HCT116 (cell line): Measurements from ENCODE around the gene DKK2. TPM values are rescaled to one million over a fixed set of nuclear protein-coding genes. Genes with fewer than 3 reads are reported as not detected.

Source experiments
- ATAC-seq: fragments of 200-7000 bp; cut with Tn5 transposase; 2 replicates; pipeline ENCODE4 v1.9.1; 2020; ENCODE audit warnings: mild to moderate bottlenecking, moderate library complexity
- BruUV-seq: library from RNA; stranded (reverse); fragments of 400-500 nt; replicated peaks from 2 replicates; lab custom pipeline; 2021; lab: Mats Ljungman, UMichigan
- CTCF ChIA-PET: fragments of 300-600 bp; sonication (Branson Sonifier 250); formaldehyde crosslinking; loops from one replicate; lab custom pipeline; 2021; ENCODE audit warnings: antibody characterized with exemption; lab: Charles Lee
- POLR2A ChIA-PET: fragments of 300-600, 350-600 bp; sonication (Branson Sonifier 250); formaldehyde crosslinking; loops from one replicate; lab custom pipeline; 2021; ENCODE audit warnings: antibody characterized with exemption; lab: Charles Lee
- RAD21 ChIA-PET, 2 experiments: fragments of 300-600 bp; sonication (Branson Sonifier 250); formaldehyde crosslinking; loops; one replicate each; lab custom pipeline; 2023; ENCODE audit warnings: low total read pairs in 2 of 2; ENCODE audit not compliant: uncharacterized antibody in 2 of 2, unreplicated experiment in 2 of 2, low non-redundant PET in 1 of 2; lab: Charles Lee
- DNase-seq: peaks from one replicate; pipeline ENCODE4 v3.0.0-alpha.2; 2010; ENCODE audit warnings: low read depth, low spot score
- H2AFZ ChIP-seq: fragments of 200-600 bp; shearing (Covaris generic), sonication (generic); 2 replicates; pipeline ENCODE4 v1.6.1; 2017; ENCODE audit warnings: low read depth, mixed run types, mixed read lengths, antibody characterized with exemption, low read length; ENCODE audit not compliant: poor library complexity, severe bottlenecking
- H3K27ac ChIP-seq: 2 replicates; pipeline ENCODE4 v1.5.1; 2012; ENCODE audit warnings: low read depth, low read length
- H3K27me3 ChIP-seq: fragments of 200-600 bp; sonication (generic); 2 replicates; pipeline ENCODE4 v1.6.1; 2016; ENCODE audit warnings: mixed run types, low read length, mixed read lengths; ENCODE audit not compliant: insufficient read depth
- H3K36me3 ChIP-seq, 2 experiments: fragments of 200-500 bp in 1 of 2; fragments of 200-600 bp in 1 of 2; sonication (Bioruptor generic) in 1 of 2; sonication (generic) in 1 of 2; 2 replicates each; pipeline versions ENCODE4 v1.5.1 to v1.6.1; 2014 to 2016; ENCODE audit warnings: low read length in 2 of 2, inconsistent platforms in 1 of 2, mixed read lengths in 1 of 2, mixed run types in 1 of 2; ENCODE audit not compliant: insufficient read depth in 2 of 2, control insufficient read depth in 1 of 2
- H3K4me1 ChIP-seq, 2 experiments: fragments of 200-600 bp in 1 of 2; sonication (generic) in 1 of 2; 2 replicates each; pipeline versions ENCODE4 v1.5.1 to v1.6.1; 2012 to 2017; ENCODE audit warnings: low read length in 2 of 2, inconsistent platforms in 1 of 2, mild to moderate bottlenecking in 1 of 2, mixed read lengths in 1 of 2, mixed run types in 1 of 2, moderate library complexity in 1 of 2; ENCODE audit not compliant: insufficient read depth in 2 of 2, control insufficient read depth in 1 of 2
- H3K4me2 ChIP-seq: fragments of 200-600 bp; sonication (generic); 2 replicates; pipeline ENCODE4 v1.6.1; 2017; ENCODE audit warnings: mixed run types, low read length, mixed read lengths
- H3K4me3 ChIP-seq, 2 experiments: fragments of 200-600 bp in 1 of 2; sonication (generic) in 1 of 2; replicated peaks in 1 of 2; 2 replicates each; pipeline ENCODE4 v1.5.1; 2011 to 2016; ENCODE audit warnings: low read length in 2 of 2, control low read depth in 1 of 2, low read depth in 1 of 2, mild to moderate bottlenecking in 1 of 2, mixed read lengths in 1 of 2, mixed run types in 1 of 2
- H3K79me2 ChIP-seq: fragments of 200-600 bp; sonication (generic); 2 replicates; pipeline ENCODE4 v1.6.1; 2017; ENCODE audit warnings: mild to moderate bottlenecking, mixed run types, low read length, moderate library complexity, mixed read lengths; ENCODE audit not compliant: insufficient read depth
- H3K9ac ChIP-seq: fragments of 200-600 bp; sonication (generic); 2 replicates; pipeline ENCODE4 v1.6.1; 2016; ENCODE audit warnings: low read length, mixed read lengths
- H3K9me2 ChIP-seq: fragments of 200-600 bp; sonication (generic), shearing (Covaris generic); 2 replicates; pipeline ENCODE4 v1.6.1; 2017; ENCODE audit warnings: mixed run types, mild to moderate bottlenecking, moderate library complexity; ENCODE audit not compliant: insufficient read depth
- H3K9me3 ChIP-seq, 2 experiments: fragments of 200-500 bp in 1 of 2; fragments of 200-600 bp in 1 of 2; sonication (Bioruptor generic) in 1 of 2; sonication (generic) in 1 of 2; 2 replicates each; pipeline ENCODE4 v1.6.1; 2014 to 2017; ENCODE audit warnings: low read length in 2 of 2, mixed read lengths in 2 of 2, inconsistent platforms in 1 of 2, low read depth in 1 of 2, mild to moderate bottlenecking in 1 of 2, mixed run types in 1 of 2, moderate library complexity in 1 of 2; ENCODE audit not compliant: control insufficient read depth in 1 of 2, insufficient read depth in 1 of 2
- H4K20me1 ChIP-seq: fragments of 200-600 bp; sonication (generic), shearing (Covaris generic); 2 replicates; pipeline ENCODE4 v1.6.1; 2017; ENCODE audit warnings: mixed run types, mild to moderate bottlenecking, moderate library complexity; ENCODE audit not compliant: insufficient read depth
- CBX3 ChIP-seq: IDR thresholded peaks from 2 replicates; pipeline ENCODE4 v1.6.1; 2012; ENCODE audit warnings: low read depth
- CEBPB ChIP-seq: IDR thresholded peaks from 2 replicates; pipeline ENCODE4 v1.6.1; 2012; ENCODE audit warnings: low read depth
- ELF1 ChIP-seq: IDR thresholded peaks from 2 replicates; pipeline ENCODE4 v1.6.1; 2012; ENCODE audit warnings: low read depth, borderline replicate concordance
- EZH2 ChIP-seq: fragments of 200-600 bp; sonication (generic); IDR thresholded peaks from 2 replicates; pipeline ENCODE4 v1.6.1; 2017; ENCODE audit warnings: antibody characterized with exemption, mixed run types
- EZH2phosphoT487 ChIP-seq: fragments of 200-600 bp; IDR thresholded peaks from 2 replicates; pipeline ENCODE4 v1.6.1; 2018; ENCODE audit warnings: antibody characterized with exemption, borderline replicate concordance
- FOSL1 ChIP-seq: IDR thresholded peaks from 2 replicates; pipeline ENCODE4 v1.6.1; 2012; ENCODE audit warnings: low read depth
- JUND ChIP-seq: IDR thresholded peaks from 2 replicates; pipeline ENCODE4 v1.6.1; 2012
- POLR2A ChIP-seq: IDR thresholded peaks from 2 replicates; pipeline ENCODE4 v1.7.0; 2011; ENCODE audit warnings: borderline replicate concordance; ENCODE audit not compliant: insufficient read depth, insufficient read length; ENCODE audit errors: extremely low read depth
- POLR2AphosphoS5 ChIP-seq: IDR thresholded peaks from 2 replicates; pipeline ENCODE4 v1.6.1; 2011; ENCODE audit warnings: mild to moderate bottlenecking, low read depth, low read length, moderate library complexity
- RAD21 ChIP-seq: IDR thresholded peaks from 2 replicates; pipeline ENCODE4 v1.6.1; 2012; ENCODE audit warnings: low read depth, mild to moderate bottlenecking
- SIN3A ChIP-seq: IDR thresholded peaks from 2 replicates; pipeline ENCODE4 v1.6.1; 2012; ENCODE audit warnings: low read depth
- SP1 ChIP-seq: IDR thresholded peaks from 2 replicates; pipeline ENCODE4 v1.6.1; 2012; ENCODE audit warnings: low read depth
- TCF7L2 ChIP-seq: IDR thresholded peaks from 2 replicates; pipeline ENCODE4 v1.7.0; 2011; ENCODE audit warnings: borderline replicate concordance, inconsistent platforms; ENCODE audit not compliant: insufficient read depth, insufficient read length; ENCODE audit errors: extremely low read depth
- YY1 ChIP-seq: IDR thresholded peaks from 2 replicates; pipeline ENCODE4 v1.6.1; 2011; ENCODE audit warnings: low read length, low read depth, moderate library complexity, mild to moderate bottlenecking; ENCODE audit not compliant: insufficient replicate concordance; ENCODE audit errors: extremely low read depth
- ZFX ChIP-seq: fragments of 450-650 bp; IDR thresholded peaks from 2 replicates; pipeline ENCODE4 v1.6.1; 2017
- ZNF274 ChIP-seq: fragments of 200-500 bp; sonication (Bioruptor generic); IDR thresholded peaks from 2 replicates; pipeline ENCODE4 v1.6.1; 2014; ENCODE audit warnings: mild to moderate bottlenecking, low read depth, low read length, inconsistent platforms
- intact Hi-C: fragments of 100-400 bp; cut with micrococcal nuclease; formaldehyde crosslinking; loops from 2 replicates; pipeline ENCODE4 v1.10.0; 2022
- total RNA-seq: library from RNA; stranded (reverse); gene quantifications from one replicate; pipeline ENCODE4 v1.2.1, GENCODE V29; 2021; ENCODE audit not compliant: unreplicated experiment
- TF ChIP-seq, protein P1 (sequence below): IDR thresholded peaks from 2 replicates; pipeline ENCODE4 v1.6.1; 2012
- TF ChIP-seq, protein P2 (sequence below), 3 experiments: fragments of 200-600 bp in 1 of 3; sonication (generic) in 1 of 3; IDR thresholded peaks in 2 of 3; conservative IDR thresholded peaks in 1 of 3; 2 replicates each; pipeline ENCODE4 v1.5.1; 2012 to 2017; ENCODE audit warnings: low read depth in 2 of 3, low read length in 2 of 3, antibody characterized with exemption in 1 of 3, borderline replicate concordance in 1 of 3, control low read depth in 1 of 3, mild to moderate bottlenecking in 1 of 3, mixed read lengths in 1 of 3, mixed run types in 1 of 3, moderate library complexity in 1 of 3; ENCODE audit not compliant: insufficient read depth in 1 of 3
- TF ChIP-seq, protein P3 (sequence below): IDR thresholded peaks from 2 replicates; pipeline ENCODE4 v1.6.1; 2012; ENCODE audit warnings: low read depth

Gene DKK2
- total RNA-seq, 1 experiment from 2014 or later = not detected

DNA sequence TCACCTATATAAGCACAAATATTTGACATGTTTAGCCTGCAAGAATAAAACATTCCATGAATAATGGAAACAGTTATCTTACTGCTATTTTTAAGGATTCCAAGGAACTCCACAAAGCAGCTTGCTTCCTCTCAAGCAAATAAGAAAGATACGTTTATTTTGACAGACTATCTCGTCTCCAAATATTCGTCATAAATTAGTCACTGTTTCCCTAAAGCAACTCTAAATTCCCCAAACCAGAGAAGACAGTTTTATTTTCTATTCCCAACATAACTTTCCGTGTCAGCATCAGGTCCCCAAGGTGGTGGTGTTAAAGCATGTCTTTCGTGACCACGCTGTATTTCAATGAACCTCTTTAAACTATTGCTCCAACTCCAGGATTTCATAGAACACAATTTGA, 24.3 kb upstream of the DKK2 start:
- intact Hi-C loops = no loop called here

More for the DNA sequence above, 24.3 kb upstream of the DKK2 start:
- Histone ChIP-seq H3K27ac (no peak overlapping the region), H3K9me2 (no peaks in the 10 kb centered on the region), H2AFZ (no peak overlapping the region), H3K4me3 (no peak overlapping the region), H3K4me1 (no peaks in the 10 kb centered on the region), H3K27me3 (no peaks in the 10 kb centered on the region), H4K20me1 (no peaks in the 10 kb centered on the region), H3K36me3 (no peaks in the 10 kb centered on the region), H3K9me3 (no peaks in the 10 kb centered on the region), H3K4me2 (no peak overlapping the region), H3K79me2 (no peaks in the 10 kb centered on the region), H3K9ac (no peak overlapping the region)
- ATAC-seq = no peak
- no peak for TF ChIP-seq SIN3A
- no peak for TF ChIP-seq ELF1
- TF ChIP-seq CEBPB = no peak
- TF ChIP-seq, protein P1, sequence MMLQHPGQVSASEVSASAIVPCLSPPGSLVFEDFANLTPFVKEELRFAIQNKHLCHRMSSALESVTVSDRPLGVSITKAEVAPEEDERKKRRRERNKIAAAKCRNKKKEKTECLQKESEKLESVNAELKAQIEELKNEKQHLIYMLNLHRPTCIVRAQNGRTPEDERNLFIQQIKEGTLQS = no peak
- no peak for TF ChIP-seq RAD21
- no peak for TF ChIP-seq POLR2A
- TF ChIP-seq FOSL1 = no peak
- TF ChIP-seq POLR2AphosphoS5 = no peak
- TF ChIP-seq ZFX = no peak
- TF ChIP-seq, protein P2, sequence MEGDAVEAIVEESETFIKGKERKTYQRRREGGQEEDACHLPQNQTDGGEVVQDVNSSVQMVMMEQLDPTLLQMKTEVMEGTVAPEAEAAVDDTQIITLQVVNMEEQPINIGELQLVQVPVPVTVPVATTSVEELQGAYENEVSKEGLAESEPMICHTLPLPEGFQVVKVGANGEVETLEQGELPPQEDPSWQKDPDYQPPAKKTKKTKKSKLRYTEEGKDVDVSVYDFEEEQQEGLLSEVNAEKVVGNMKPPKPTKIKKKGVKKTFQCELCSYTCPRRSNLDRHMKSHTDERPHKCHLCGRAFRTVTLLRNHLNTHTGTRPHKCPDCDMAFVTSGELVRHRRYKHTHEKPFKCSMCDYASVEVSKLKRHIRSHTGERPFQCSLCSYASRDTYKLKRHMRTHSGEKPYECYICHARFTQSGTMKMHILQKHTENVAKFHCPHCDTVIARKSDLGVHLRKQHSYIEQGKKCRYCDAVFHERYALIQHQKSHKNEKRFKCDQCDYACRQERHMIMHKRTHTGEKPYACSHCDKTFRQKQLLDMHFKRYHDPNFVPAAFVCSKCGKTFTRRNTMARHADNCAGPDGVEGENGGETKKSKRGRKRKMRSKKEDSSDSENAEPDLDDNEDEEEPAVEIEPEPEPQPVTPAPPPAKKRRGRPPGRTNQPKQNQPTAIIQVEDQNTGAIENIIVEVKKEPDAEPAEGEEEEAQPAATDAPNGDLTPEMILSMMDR (IDR thresholded peaks at IDR 0.05 in 2 of 3, conservative IDR thresholded peaks at IDR 0.05 in 1 of 3; ENCODE audit: borderline replicate concordance in 1 of 3, insufficient read depth in 1 of 3, low read depth in 2 of 3, low read length in 2 of 3) = no peak
- no peak for TF ChIP-seq CBX3
- TF ChIP-seq, protein P3, sequence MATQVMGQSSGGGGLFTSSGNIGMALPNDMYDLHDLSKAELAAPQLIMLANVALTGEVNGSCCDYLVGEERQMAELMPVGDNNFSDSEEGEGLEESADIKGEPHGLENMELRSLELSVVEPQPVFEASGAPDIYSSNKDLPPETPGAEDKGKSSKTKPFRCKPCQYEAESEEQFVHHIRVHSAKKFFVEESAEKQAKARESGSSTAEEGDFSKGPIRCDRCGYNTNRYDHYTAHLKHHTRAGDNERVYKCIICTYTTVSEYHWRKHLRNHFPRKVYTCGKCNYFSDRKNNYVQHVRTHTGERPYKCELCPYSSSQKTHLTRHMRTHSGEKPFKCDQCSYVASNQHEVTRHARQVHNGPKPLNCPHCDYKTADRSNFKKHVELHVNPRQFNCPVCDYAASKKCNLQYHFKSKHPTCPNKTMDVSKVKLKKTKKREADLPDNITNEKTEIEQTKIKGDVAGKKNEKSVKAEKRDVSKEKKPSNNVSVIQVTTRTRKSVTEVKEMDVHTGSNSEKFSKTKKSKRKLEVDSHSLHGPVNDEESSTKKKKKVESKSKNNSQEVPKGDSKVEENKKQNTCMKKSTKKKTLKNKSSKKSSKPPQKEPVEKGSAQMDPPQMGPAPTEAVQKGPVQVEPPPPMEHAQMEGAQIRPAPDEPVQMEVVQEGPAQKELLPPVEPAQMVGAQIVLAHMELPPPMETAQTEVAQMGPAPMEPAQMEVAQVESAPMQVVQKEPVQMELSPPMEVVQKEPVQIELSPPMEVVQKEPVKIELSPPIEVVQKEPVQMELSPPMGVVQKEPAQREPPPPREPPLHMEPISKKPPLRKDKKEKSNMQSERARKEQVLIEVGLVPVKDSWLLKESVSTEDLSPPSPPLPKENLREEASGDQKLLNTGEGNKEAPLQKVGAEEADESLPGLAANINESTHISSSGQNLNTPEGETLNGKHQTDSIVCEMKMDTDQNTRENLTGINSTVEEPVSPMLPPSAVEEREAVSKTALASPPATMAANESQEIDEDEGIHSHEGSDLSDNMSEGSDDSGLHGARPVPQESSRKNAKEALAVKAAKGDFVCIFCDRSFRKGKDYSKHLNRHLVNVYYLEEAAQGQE = no peak
- no peak for TF ChIP-seq SP1
- TF ChIP-seq EZH2 = no peak
- no peak for TF ChIP-seq ZNF274
- TF ChIP-seq TCF7L2 = no peak
- TF ChIP-seq JUND = no peak
- TF ChIP-seq YY1 = no peak
- no peak for TF ChIP-seq EZH2phosphoT487
- no peak for DNase-seq
- RAD21 ChIA-PET = no interaction called here
- BruUV-seq = no TSS peak
- POLR2A ChIA-PET = no interaction called here
- CTCF ChIA-PET = no interaction called here
